WTC11 (cell line): ENCODE measurements around the gene BGN. TPM values are rescaled to one million over a fixed set of nuclear protein-coding genes. Genes with fewer than 3 reads are reported as not detected.

Source experiments
- ATAC-seq: fragments of 200-7000 bp; cut with Tn5 transposase; 2 replicates; pipeline ENCODE4 v1.10.0; 2021; ENCODE audit warnings: mild to moderate bottlenecking, moderate library complexity
- CTCF ChIA-PET: fragments of 300-600 bp; sonication (Branson Sonifier 250); formaldehyde crosslinking; loops from one replicate; lab custom pipeline; 2021; ENCODE audit warnings: antibody characterized with exemption; lab: Charles Lee
- POLR2A ChIA-PET: fragments of 350-600 bp; sonication (Branson Sonifier 250); formaldehyde crosslinking; loops from one replicate; lab custom pipeline; 2021; ENCODE audit warnings: antibody characterized with exemption; lab: Charles Lee
- DNase-seq: peaks from one replicate; pipeline ENCODE4 v3.0.0; 2021; ENCODE audit warnings: low spot score
- H3K27ac Mint-ChIP-seq: 2 replicates; pipeline ENCODE4 v1.8.0; 2021; ENCODE audit warnings: mixed read lengths
- H3K27me3 Mint-ChIP-seq: 2 replicates; pipeline ENCODE4 v1.8.0; 2021; ENCODE audit warnings: low read depth, mild to moderate bottlenecking, moderate library complexity, mixed read lengths
- H3K36me3 Mint-ChIP-seq: 2 replicates; pipeline ENCODE4 v1.8.0; 2021; ENCODE audit warnings: mixed read lengths
- H3K4me1 Mint-ChIP-seq: 2 replicates; pipeline ENCODE4 v1.8.0; 2022; ENCODE audit warnings: mixed read lengths
- H3K4me3 Mint-ChIP-seq: 2 replicates; pipeline ENCODE4 v1.8.0; 2021; ENCODE audit warnings: mild to moderate bottlenecking, moderate library complexity, mixed read lengths
- H3K9me3 Mint-ChIP-seq: 2 replicates; pipeline ENCODE4 v1.8.0; 2021; ENCODE audit warnings: mixed read lengths
- CREM ChIP-seq: sonication (generic); formaldehyde crosslinking; IDR thresholded peaks from 2 replicates; pipeline ENCODE4 v1.8.1; 2022; ENCODE audit warnings: mild to moderate bottlenecking, missing genetic modification reagents, moderate library complexity
- FOXP1 ChIP-seq: sonication (generic); formaldehyde crosslinking; IDR thresholded peaks from 2 replicates; pipeline ENCODE4 v1.8.0; 2022; ENCODE audit warnings: missing genetic modification reagents, mild to moderate bottlenecking, moderate library complexity, borderline replicate concordance
- HMGA2 ChIP-seq: fragments of 250-450 bp; sonication (Bioruptor Pico); IDR thresholded peaks from 2 replicates; pipeline ENCODE4 v1.4.0; 2021; ENCODE audit warnings: mild to moderate bottlenecking, moderate library complexity
- IRF2 ChIP-seq: sonication (generic); formaldehyde crosslinking; IDR thresholded peaks from 2 replicates; pipeline ENCODE4 v1.8.0; 2022; ENCODE audit warnings: low read depth, missing genetic modification reagents, borderline replicate concordance
- KAT7 ChIP-seq: sonication (generic); formaldehyde crosslinking; IDR thresholded peaks from 2 replicates; pipeline ENCODE4 v1.8.1; 2023; ENCODE audit warnings: missing genetic modification reagents, mild to moderate bottlenecking, borderline replicate concordance
- NR2C2 ChIP-seq: sonication (generic); formaldehyde crosslinking; IDR thresholded peaks from 2 replicates; pipeline ENCODE4 v1.8.0; 2022; ENCODE audit warnings: mild to moderate bottlenecking, missing genetic modification reagents
- PRRX2 ChIP-seq: fragments of 250-450 bp; sonication (Bioruptor Pico); IDR thresholded peaks from 2 replicates; pipeline ENCODE4 v1.8.0; 2021; ENCODE audit warnings: mild to moderate bottlenecking
- RORB ChIP-seq: fragments of 250-450 bp; sonication (Bioruptor Pico); IDR thresholded peaks from 2 replicates; pipeline ENCODE4 v1.9.0; 2021; ENCODE audit warnings: mild to moderate bottlenecking
- TEAD1 ChIP-seq: sonication (generic); formaldehyde crosslinking; IDR thresholded peaks from 2 replicates; pipeline ENCODE4 v1.8.0; 2022; ENCODE audit warnings: mild to moderate bottlenecking, missing genetic modification reagents
- total RNA-seq: library from RNA; stranded (reverse); gene quantifications from 3 replicates; pipeline ENCODE4 v1.2.3, GENCODE V29; 2021
- TF ChIP-seq, protein P1 (sequence below): sonication (generic); formaldehyde crosslinking; IDR thresholded peaks from 2 replicates; pipeline ENCODE4 v1.8.1; 2023; ENCODE audit warnings: mild to moderate bottlenecking, missing genetic modification reagents
- TF ChIP-seq, protein P2 (sequence below): fragments of 250-450 bp; sonication (Bioruptor Pico); IDR thresholded peaks from 2 replicates; pipeline ENCODE4 v1.9.0; 2021; ENCODE audit warnings: mild to moderate bottlenecking, borderline replicate concordance
- TF ChIP-seq, protein P3 (sequence below): fragments of 250-450 bp; sonication (Bioruptor Pico); IDR thresholded peaks from 2 replicates; pipeline ENCODE4 v1.9.0; 2021; ENCODE audit warnings: mild to moderate bottlenecking
- TF ChIP-seq, protein P4 (sequence below): sonication (generic); formaldehyde crosslinking; IDR thresholded peaks from 2 replicates; pipeline ENCODE4 v1.8.1; 2022; ENCODE audit warnings: low read depth, missing genetic modification reagents, borderline replicate concordance
- TF ChIP-seq, protein P5 (sequence below): sonication (generic); formaldehyde crosslinking; IDR thresholded peaks from 2 replicates; pipeline ENCODE4 v1.8.0; 2023; ENCODE audit warnings: mild to moderate bottlenecking, missing genetic modification reagents
- TF ChIP-seq, protein P6 (sequence below): sonication (generic); formaldehyde crosslinking; IDR thresholded peaks from 2 replicates; pipeline ENCODE4 v1.8.0; 2022; ENCODE audit warnings: missing genetic modification reagents
- TF ChIP-seq, protein P7 (sequence below): sonication (generic); formaldehyde crosslinking; IDR thresholded peaks from 2 replicates; pipeline ENCODE4 v1.8.1; 2023; ENCODE audit warnings: mild to moderate bottlenecking, missing genetic modification reagents, borderline replicate concordance

BGN gene
- total RNA-seq, 1 experiment from 2014 or later, result 1.8 TPM

DNA sequence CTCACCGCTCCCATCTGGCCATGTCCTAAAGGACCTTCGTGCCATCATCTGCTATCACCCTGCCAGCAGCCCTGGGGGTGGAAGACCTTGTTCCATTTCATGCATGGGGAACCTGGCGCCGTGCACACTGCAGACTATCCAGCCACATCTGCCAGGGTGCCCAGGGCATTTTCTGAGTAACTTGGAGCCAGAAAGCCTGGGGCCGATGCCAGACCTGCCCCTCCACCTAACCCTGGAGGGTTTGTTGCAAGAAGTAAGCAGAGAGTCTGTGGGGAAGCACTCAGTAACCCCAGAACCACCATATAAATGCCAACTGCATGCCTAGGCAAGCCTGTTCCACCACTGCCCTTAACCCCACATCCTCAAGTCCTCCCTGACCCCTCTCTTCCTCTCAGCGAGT, 31.7 kb upstream of the BGN start (continued):
- TF ChIP-seq, protein P1, sequence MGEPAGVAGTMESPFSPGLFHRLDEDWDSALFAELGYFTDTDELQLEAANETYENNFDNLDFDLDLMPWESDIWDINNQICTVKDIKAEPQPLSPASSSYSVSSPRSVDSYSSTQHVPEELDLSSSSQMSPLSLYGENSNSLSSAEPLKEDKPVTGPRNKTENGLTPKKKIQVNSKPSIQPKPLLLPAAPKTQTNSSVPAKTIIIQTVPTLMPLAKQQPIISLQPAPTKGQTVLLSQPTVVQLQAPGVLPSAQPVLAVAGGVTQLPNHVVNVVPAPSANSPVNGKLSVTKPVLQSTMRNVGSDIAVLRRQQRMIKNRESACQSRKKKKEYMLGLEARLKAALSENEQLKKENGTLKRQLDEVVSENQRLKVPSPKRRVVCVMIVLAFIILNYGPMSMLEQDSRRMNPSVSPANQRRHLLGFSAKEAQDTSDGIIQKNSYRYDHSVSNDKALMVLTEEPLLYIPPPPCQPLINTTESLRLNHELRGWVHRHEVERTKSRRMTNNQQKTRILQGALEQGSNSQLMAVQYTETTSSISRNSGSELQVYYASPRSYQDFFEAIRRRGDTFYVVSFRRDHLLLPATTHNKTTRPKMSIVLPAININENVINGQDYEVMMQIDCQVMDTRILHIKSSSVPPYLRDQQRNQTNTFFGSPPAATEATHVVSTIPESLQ (CRISPR knock-in tag), result no peak
- TF ChIP-seq CREM (CRISPR knock-in tag) (no peak), FOXP1 (CRISPR knock-in tag) (no peak), PRRX2 (no peak), KAT7 (no peak)
- TF ChIP-seq, protein P2, sequence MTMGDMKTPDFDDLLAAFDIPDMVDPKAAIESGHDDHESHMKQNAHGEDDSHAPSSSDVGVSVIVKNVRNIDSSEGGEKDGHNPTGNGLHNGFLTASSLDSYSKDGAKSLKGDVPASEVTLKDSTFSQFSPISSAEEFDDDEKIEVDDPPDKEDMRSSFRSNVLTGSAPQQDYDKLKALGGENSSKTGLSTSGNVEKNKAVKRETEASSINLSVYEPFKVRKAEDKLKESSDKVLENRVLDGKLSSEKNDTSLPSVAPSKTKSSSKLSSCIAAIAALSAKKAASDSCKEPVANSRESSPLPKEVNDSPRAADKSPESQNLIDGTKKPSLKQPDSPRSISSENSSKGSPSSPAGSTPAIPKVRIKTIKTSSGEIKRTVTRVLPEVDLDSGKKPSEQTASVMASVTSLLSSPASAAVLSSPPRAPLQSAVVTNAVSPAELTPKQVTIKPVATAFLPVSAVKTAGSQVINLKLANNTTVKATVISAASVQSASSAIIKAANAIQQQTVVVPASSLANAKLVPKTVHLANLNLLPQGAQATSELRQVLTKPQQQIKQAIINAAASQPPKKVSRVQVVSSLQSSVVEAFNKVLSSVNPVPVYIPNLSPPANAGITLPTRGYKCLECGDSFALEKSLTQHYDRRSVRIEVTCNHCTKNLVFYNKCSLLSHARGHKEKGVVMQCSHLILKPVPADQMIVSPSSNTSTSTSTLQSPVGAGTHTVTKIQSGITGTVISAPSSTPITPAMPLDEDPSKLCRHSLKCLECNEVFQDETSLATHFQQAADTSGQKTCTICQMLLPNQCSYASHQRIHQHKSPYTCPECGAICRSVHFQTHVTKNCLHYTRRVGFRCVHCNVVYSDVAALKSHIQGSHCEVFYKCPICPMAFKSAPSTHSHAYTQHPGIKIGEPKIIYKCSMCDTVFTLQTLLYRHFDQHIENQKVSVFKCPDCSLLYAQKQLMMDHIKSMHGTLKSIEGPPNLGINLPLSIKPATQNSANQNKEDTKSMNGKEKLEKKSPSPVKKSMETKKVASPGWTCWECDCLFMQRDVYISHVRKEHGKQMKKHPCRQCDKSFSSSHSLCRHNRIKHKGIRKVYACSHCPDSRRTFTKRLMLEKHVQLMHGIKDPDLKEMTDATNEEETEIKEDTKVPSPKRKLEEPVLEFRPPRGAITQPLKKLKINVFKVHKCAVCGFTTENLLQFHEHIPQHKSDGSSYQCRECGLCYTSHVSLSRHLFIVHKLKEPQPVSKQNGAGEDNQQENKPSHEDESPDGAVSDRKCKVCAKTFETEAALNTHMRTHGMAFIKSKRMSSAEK, result no peak

DNA sequence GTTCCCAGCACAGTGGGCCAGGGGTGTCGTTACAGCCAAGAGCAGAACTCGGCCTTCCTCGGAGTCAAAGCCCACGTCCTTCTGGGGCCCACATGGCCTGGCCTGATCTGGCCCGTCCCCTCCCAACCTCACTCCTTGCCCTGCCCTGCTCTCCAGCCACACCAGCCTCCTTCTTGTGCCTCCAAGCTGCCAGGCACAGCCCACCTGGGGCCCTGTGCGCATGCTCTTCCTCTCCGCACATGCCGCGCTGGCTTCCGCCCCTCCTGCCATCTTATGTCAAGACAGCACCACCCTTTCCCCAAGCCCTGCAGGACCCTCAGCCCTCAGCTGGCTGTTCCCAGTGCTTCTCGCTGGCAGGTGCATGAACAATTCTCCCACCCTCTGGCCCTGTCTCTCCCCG, 31.2 kb upstream of the BGN start:
- Mint-ChIP-seq H3K4me1 (no peaks in the 10 kb centered on the region), H3K9me3 (no peaks in the 10 kb centered on the region), H3K4me3 (no peak overlapping the region), H3K36me3 (peaks cover 10% of the 10 kb centered on the region), H3K27me3 (no peaks in the 10 kb centered on the region), H3K27ac (no peak overlapping the region)
- no peak for DNase-seq
- ChIA-PET CTCF (no interaction called here), POLR2A (no interaction called here)
- ATAC-seq, result no peak
- TF ChIP-seq, protein P3, sequence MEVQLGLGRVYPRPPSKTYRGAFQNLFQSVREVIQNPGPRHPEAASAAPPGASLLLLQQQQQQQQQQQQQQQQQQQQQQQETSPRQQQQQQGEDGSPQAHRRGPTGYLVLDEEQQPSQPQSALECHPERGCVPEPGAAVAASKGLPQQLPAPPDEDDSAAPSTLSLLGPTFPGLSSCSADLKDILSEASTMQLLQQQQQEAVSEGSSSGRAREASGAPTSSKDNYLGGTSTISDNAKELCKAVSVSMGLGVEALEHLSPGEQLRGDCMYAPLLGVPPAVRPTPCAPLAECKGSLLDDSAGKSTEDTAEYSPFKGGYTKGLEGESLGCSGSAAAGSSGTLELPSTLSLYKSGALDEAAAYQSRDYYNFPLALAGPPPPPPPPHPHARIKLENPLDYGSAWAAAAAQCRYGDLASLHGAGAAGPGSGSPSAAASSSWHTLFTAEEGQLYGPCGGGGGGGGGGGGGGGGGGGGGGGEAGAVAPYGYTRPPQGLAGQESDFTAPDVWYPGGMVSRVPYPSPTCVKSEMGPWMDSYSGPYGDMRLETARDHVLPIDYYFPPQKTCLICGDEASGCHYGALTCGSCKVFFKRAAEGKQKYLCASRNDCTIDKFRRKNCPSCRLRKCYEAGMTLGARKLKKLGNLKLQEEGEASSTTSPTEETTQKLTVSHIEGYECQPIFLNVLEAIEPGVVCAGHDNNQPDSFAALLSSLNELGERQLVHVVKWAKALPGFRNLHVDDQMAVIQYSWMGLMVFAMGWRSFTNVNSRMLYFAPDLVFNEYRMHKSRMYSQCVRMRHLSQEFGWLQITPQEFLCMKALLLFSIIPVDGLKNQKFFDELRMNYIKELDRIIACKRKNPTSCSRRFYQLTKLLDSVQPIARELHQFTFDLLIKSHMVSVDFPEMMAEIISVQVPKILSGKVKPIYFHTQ (CRISPR knock-in tag), result no peak
- TF ChIP-seq NR2C2 (no peak), TEAD1 (CRISPR knock-in tag) (no peak), IRF2 (no peak), RORB (CRISPR knock-in tag) (no peak), HMGA2 (no peak)
- TF ChIP-seq, protein P4, sequence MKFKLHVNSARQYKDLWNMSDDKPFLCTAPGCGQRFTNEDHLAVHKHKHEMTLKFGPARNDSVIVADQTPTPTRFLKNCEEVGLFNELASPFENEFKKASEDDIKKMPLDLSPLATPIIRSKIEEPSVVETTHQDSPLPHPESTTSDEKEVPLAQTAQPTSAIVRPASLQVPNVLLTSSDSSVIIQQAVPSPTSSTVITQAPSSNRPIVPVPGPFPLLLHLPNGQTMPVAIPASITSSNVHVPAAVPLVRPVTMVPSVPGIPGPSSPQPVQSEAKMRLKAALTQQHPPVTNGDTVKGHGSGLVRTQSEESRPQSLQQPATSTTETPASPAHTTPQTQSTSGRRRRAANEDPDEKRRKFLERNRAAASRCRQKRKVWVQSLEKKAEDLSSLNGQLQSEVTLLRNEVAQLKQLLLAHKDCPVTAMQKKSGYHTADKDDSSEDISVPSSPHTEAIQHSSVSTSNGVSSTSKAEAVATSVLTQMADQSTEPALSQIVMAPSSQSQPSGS (CRISPR knock-in tag), result no peak
- TF ChIP-seq, protein P5, sequence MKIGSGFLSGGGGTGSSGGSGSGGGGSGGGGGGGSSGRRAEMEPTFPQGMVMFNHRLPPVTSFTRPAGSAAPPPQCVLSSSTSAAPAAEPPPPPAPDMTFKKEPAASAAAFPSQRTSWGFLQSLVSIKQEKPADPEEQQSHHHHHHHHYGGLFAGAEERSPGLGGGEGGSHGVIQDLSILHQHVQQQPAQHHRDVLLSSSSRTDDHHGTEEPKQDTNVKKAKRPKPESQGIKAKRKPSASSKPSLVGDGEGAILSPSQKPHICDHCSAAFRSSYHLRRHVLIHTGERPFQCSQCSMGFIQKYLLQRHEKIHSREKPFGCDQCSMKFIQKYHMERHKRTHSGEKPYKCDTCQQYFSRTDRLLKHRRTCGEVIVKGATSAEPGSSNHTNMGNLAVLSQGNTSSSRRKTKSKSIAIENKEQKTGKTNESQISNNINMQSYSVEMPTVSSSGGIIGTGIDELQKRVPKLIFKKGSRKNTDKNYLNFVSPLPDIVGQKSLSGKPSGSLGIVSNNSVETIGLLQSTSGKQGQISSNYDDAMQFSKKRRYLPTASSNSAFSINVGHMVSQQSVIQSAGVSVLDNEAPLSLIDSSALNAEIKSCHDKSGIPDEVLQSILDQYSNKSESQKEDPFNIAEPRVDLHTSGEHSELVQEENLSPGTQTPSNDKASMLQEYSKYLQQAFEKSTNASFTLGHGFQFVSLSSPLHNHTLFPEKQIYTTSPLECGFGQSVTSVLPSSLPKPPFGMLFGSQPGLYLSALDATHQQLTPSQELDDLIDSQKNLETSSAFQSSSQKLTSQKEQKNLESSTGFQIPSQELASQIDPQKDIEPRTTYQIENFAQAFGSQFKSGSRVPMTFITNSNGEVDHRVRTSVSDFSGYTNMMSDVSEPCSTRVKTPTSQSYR (CRISPR knock-in tag), result no peak
- TF ChIP-seq, protein P6, sequence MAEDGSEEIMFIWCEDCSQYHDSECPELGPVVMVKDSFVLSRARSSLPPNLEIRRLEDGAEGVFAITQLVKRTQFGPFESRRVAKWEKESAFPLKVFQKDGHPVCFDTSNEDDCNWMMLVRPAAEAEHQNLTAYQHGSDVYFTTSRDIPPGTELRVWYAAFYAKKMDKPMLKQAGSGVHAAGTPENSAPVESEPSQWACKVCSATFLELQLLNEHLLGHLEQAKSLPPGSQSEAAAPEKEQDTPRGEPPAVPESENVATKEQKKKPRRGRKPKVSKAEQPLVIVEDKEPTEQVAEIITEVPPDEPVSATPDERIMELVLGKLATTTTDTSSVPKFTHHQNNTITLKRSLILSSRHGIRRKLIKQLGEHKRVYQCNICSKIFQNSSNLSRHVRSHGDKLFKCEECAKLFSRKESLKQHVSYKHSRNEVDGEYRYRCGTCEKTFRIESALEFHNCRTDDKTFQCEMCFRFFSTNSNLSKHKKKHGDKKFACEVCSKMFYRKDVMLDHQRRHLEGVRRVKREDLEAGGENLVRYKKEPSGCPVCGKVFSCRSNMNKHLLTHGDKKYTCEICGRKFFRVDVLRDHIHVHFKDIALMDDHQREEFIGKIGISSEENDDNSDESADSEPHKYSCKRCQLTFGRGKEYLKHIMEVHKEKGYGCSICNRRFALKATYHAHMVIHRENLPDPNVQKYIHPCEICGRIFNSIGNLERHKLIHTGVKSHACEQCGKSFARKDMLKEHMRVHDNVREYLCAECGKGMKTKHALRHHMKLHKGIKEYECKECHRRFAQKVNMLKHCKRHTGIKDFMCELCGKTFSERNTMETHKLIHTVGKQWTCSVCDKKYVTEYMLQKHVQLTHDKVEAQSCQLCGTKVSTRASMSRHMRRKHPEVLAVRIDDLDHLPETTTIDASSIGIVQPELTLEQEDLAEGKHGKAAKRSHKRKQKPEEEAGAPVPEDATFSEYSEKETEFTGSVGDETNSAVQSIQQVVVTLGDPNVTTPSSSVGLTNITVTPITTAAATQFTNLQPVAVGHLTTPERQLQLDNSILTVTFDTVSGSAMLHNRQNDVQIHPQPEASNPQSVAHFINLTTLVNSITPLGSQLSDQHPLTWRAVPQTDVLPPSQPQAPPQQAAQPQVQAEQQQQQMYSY, result no peak
- TF ChIP-seq, protein P7, sequence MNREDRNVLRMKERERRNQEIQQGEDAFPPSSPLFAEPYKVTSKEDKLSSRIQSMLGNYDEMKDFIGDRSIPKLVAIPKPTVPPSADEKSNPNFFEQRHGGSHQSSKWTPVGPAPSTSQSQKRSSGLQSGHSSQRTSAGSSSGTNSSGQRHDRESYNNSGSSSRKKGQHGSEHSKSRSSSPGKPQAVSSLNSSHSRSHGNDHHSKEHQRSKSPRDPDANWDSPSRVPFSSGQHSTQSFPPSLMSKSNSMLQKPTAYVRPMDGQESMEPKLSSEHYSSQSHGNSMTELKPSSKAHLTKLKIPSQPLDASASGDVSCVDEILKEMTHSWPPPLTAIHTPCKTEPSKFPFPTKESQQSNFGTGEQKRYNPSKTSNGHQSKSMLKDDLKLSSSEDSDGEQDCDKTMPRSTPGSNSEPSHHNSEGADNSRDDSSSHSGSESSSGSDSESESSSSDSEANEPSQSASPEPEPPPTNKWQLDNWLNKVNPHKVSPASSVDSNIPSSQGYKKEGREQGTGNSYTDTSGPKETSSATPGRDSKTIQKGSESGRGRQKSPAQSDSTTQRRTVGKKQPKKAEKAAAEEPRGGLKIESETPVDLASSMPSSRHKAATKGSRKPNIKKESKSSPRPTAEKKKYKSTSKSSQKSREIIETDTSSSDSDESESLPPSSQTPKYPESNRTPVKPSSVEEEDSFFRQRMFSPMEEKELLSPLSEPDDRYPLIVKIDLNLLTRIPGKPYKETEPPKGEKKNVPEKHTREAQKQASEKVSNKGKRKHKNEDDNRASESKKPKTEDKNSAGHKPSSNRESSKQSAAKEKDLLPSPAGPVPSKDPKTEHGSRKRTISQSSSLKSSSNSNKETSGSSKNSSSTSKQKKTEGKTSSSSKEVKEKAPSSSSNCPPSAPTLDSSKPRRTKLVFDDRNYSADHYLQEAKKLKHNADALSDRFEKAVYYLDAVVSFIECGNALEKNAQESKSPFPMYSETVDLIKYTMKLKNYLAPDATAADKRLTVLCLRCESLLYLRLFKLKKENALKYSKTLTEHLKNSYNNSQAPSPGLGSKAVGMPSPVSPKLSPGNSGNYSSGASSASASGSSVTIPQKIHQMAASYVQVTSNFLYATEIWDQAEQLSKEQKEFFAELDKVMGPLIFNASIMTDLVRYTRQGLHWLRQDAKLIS, result no peak
